ENCODE data around the gene GPAT3.
"Not testable (repeated sequence)": the region's sequence is repeated elsewhere in the genome, so short reads cannot be mapped to it uniquely, and the experiment has no call there.

DNA sequence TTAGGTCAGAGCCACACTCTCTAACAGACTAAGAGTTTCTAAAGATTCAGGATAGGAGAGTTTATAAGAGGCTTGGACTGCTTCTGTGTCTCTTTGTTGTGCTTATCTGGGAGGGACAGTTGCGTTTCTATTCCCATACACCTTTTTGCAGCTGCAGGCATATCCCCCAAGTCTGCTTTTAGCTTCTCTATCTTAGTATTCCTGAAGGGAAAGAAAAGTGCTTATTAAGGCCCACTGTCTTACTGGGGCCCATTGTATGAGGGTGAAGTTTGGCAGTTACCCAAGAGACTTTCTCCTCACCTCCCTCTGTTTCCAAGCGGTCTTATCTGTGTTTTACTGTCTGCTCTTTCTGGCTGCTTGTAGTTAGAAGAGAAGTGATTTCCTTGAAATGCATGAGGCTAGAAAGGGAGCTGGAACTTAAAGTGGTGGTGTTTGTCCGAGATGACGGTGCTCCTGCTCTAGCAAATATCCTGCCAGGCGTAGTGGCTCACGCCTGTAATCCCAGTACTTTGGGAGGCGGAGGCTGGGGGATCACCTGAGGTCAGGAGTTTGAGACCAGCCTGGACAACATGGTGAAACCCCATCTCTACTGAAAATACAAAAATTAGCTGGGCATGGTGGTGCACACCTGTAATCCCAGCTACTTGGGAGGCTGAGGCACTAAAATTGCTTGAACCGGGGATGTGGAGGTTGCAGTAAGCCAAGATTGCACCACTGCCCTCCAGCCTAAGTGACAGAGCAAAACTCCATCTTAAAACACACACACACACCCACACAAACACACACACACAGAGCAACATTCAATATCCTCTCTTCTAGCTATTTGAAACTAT, 39.6 kb upstream of the GPAT3 start:
- TF ChIP-seq, protein P1, sequence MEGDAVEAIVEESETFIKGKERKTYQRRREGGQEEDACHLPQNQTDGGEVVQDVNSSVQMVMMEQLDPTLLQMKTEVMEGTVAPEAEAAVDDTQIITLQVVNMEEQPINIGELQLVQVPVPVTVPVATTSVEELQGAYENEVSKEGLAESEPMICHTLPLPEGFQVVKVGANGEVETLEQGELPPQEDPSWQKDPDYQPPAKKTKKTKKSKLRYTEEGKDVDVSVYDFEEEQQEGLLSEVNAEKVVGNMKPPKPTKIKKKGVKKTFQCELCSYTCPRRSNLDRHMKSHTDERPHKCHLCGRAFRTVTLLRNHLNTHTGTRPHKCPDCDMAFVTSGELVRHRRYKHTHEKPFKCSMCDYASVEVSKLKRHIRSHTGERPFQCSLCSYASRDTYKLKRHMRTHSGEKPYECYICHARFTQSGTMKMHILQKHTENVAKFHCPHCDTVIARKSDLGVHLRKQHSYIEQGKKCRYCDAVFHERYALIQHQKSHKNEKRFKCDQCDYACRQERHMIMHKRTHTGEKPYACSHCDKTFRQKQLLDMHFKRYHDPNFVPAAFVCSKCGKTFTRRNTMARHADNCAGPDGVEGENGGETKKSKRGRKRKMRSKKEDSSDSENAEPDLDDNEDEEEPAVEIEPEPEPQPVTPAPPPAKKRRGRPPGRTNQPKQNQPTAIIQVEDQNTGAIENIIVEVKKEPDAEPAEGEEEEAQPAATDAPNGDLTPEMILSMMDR (IDR thresholded peaks at IDR 0.05): not testable (repeated sequence)
- TF ChIP-seq POLR2A (IDR thresholded peaks at IDR 0.05): not testable (repeated sequence)

Measured in uterus (tissue), 2 donors.